A673 (cell line): ENCODE measurements around the gene TMEM218. TPM values are rescaled to one million over a fixed set of nuclear protein-coding genes. Genes with fewer than 3 reads are reported as not detected.

ENCODE experiments used
- BruUV-seq: library from RNA; stranded (reverse); fragments of 400-500 nt; replicated peaks from 2 replicates; lab custom pipeline; 2021; lab: Mats Ljungman, UMichigan
- CTCF ChIA-PET: fragments of 300-600 bp; sonication (Branson Sonifier 250); formaldehyde crosslinking; loops from one replicate; lab custom pipeline; 2022; ENCODE audit warnings: antibody characterized with exemption; lab: Charles Lee
- POLR2A ChIA-PET: fragments of 300-600 bp; sonication (Branson Sonifier 250); formaldehyde crosslinking; loops from one replicate; lab custom pipeline; 2022; ENCODE audit warnings: antibody characterized with exemption; ENCODE audit not compliant: low non-redundant PET; lab: Charles Lee
- DNase-seq: peaks from one replicate; pipeline ENCODE4 v3.0.0-alpha.2; 2015; ENCODE audit warnings: low spot score
- H3K27ac ChIP-seq: fragments of 200-600 bp; sonication (generic); 2 replicates; pipeline ENCODE4 v1.5.1; 2016; ENCODE audit warnings: mixed run types, low read depth, mild to moderate bottlenecking, mixed read lengths, antibody characterized with exemption, low read length; ENCODE audit not compliant: poor library complexity, severe bottlenecking
- H3K27me3 ChIP-seq: fragments of 200-600 bp; sonication (generic); replicated peaks from 2 replicates; pipeline ENCODE4 v1.6.1; 2017; ENCODE audit warnings: mixed run types, low read depth, mild to moderate bottlenecking, mixed read lengths, antibody characterized with exemption, low read length; ENCODE audit not compliant: insufficient read depth, poor library complexity
- H3K36me3 ChIP-seq: fragments of 200-600 bp; sonication (generic); 2 replicates; pipeline ENCODE4 v1.6.1; 2016; ENCODE audit warnings: mixed run types, mild to moderate bottlenecking, mixed read lengths, antibody characterized with exemption, low read length; ENCODE audit not compliant: insufficient read depth, poor library complexity, severe bottlenecking
- H3K4me1 ChIP-seq: fragments of 200-600 bp; sonication (generic); 2 replicates; pipeline ENCODE4 v1.6.1; 2017; ENCODE audit warnings: mixed run types, mild to moderate bottlenecking, mixed read lengths, antibody characterized with exemption, low read length; ENCODE audit not compliant: insufficient read depth, poor library complexity, severe bottlenecking
- H3K4me3 ChIP-seq: fragments of 200-600 bp; sonication (generic); 2 replicates; pipeline ENCODE4 v1.5.1; 2016; ENCODE audit warnings: low read depth, mixed run types, mild to moderate bottlenecking, mixed read lengths, low read length; ENCODE audit not compliant: poor library complexity, severe bottlenecking
- H3K9me3 ChIP-seq: fragments of 200-600 bp; sonication (generic); 2 replicates; pipeline ENCODE4 v1.6.1; 2016; ENCODE audit warnings: mixed run types, low read depth, mild to moderate bottlenecking, mixed read lengths, antibody characterized with exemption, low read length; ENCODE audit not compliant: poor library complexity, severe bottlenecking
- CTCF ChIP-seq: fragments of 300-800, 200-600 bp; sonication (generic); conservative IDR thresholded peaks from 2 replicates; pipeline ENCODE4 v1.5.1; 2017; ENCODE audit warnings: low read depth, mild to moderate bottlenecking, antibody characterized with exemption, low read length, moderate library complexity, mixed read lengths
- EZH2 ChIP-seq: fragments of 200-600 bp; sonication (generic); IDR thresholded peaks from 2 replicates; pipeline ENCODE4 v1.6.1; 2017; ENCODE audit warnings: borderline replicate concordance, low read depth, mild to moderate bottlenecking, mixed read lengths, antibody characterized with exemption, low read length; ENCODE audit not compliant: poor library complexity, severe bottlenecking
- intact Hi-C: fragments of 100-400 bp; cut with micrococcal nuclease; formaldehyde crosslinking; loops from one replicate; pipeline ENCODE4 v1.10.0; 2022; ENCODE audit not compliant: unreplicated experiment
- total RNA-seq: library from RNA; stranded (reverse); gene quantifications from 2 replicates; pipeline ENCODE4 v1.2.3, GENCODE V29; 2021

Gene TMEM218
- total RNA-seq, 1 experiment from 2014 or later, result 28.8 TPM

- Histone ChIP-seq H3K27me3 (peaks cover 10% of the 10 kb centered on the region), H3K4me3 (no peak overlapping the region), H3K36me3 (no peaks in the 10 kb centered on the region), H3K4me1 (peaks cover 5% of the 10 kb centered on the region), H3K9me3 (no peaks in the 10 kb centered on the region), H3K27ac (no peak overlapping the region)
- no TSS peak for BruUV-seq
- DNase-seq, result peak; percentile 16
- ChIA-PET CTCF (no interaction called here), POLR2A (no interaction called here)
- TF ChIP-seq CTCF (peak; percentile 29; the same call in 1 of the 2 replicates), EZH2 (no peak)
- intact Hi-C loops, result no loop called here
Observed at GRCh38 chr11:125114518-125114917, 3.1 kb upstream of the TMEM218 start.

GRCh38 chr11:125112208-125112604 is 780 bp upstream of the TMEM218 start:
- Histone ChIP-seq H3K9me3 (no peaks in the 10 kb centered on the region), H3K27ac (no peak overlapping the region), H3K4me1 (peaks cover 5% of the 10 kb centered on the region), H3K27me3 (peaks cover 8% of the 10 kb centered on the region), H3K4me3 (peak overlapping the region; percentile 74), H3K36me3 (no peaks in the 10 kb centered on the region)
- CTCF ChIA-PET, result interaction anchor here (1.0 kb wide), 1 partner anchor 12 kb away, joined by 5 read pairs; no protein-coding TSS in a partner anchor
- POLR2A ChIA-PET, result no interaction called here
- TSS peak; percentile 96 for BruUV-seq
- TF ChIP-seq CTCF (no peak), EZH2 (no peak)
- intact Hi-C loops, result no loop called here
- DNase-seq, result no peak

- H3K4me3 ChIP-seq, result peak overlapping the region; percentile 74
- TF ChIP-seq EZH2 (no peak), CTCF (no peak)
- BruUV-seq, result TSS peak; percentile 66
- H3K27ac ChIP-seq, result peak overlapping the region; percentile 64
- no peaks in the 10 kb centered on the region for H3K27me3 ChIP-seq
- ChIA-PET POLR2A (no interaction called here), CTCF (interaction anchor here (1.0 kb wide), 1 partner anchor 13 kb away, joined by 5 read pairs; no protein-coding TSS in a partner anchor)
- intact Hi-C loops, result no loop called here
- H3K36me3 ChIP-seq, result no peaks in the 10 kb centered on the region
- DNase-seq, result peak; percentile 28
- H3K9me3 ChIP-seq, result no peaks in the 10 kb centered on the region
- H3K4me1 ChIP-seq, result peaks cover 5% of the 10 kb centered on the region
Observed at GRCh38 chr11:125111001-125111342, 454 bp downstream of the TMEM218 start.
